Prostate gland (tissue), 2 donors: ENCODE results near the gene RAD51B. TPM values are rescaled to one million over a fixed set of nuclear protein-coding genes. Genes with fewer than 3 reads are reported as not detected.
A peak's percentile ranks its signal among the peaks of the same experiment; 100 is the strongest.

ENCODE experiments used
- DNase-seq: peaks from one replicate; pipeline ENCODE4 v3.0.0-alpha.2; 2019; ENCODE audit warnings: low spot score
- H3K27ac ChIP-seq, 2 donors: fragments of 200-600 bp; sonication (generic); 2 replicates each; pipeline ENCODE4 v1.5.1; 2017 to 2019
- H3K27me3 ChIP-seq: fragments of 200-600 bp; sonication (generic); replicated peaks from 2 replicates; pipeline ENCODE4 v1.5.1; 2019; ENCODE audit not compliant: insufficient read depth
- H3K36me3 ChIP-seq, 2 donors: fragments of 200-600 bp; sonication (generic); 1 replicate in 1 of 2; 2 replicates in 1 of 2; pipeline versions ENCODE4 v1.5.1 to v1.8.1; 2017 to 2019
- H3K4me1 ChIP-seq: fragments of 200-600 bp; sonication (generic); replicated peaks from 2 replicates; pipeline ENCODE4 v1.5.1; 2019
- H3K4me3 ChIP-seq, 2 donors: fragments of 200-600 bp; sonication (generic); 2 replicates each; pipeline ENCODE4 v1.5.1; 2017 to 2019
- H3K9me3 ChIP-seq: fragments of 200-600 bp; sonication (generic); 2 replicates; pipeline ENCODE4 v1.5.1; 2017
- POLR2A ChIP-seq: fragments of 450-650 bp; IDR thresholded peaks from one replicate; pipeline ENCODE4 v1.6.1; 2016; ENCODE audit warnings: antibody characterized with exemption, mild to moderate bottlenecking
- POLR2AphosphoS5 ChIP-seq: sonication (generic); formaldehyde crosslinking; IDR thresholded peaks from one replicate; pipeline ENCODE4 v1.6.1; 2017; ENCODE audit warnings: antibody characterized with exemption
- WGBS: methylation state at CpG from one replicate; pipeline ENCODE4 v1.1.5; 2018; 5-methylcytosine and 5-hydroxymethylcytosine counted together
- intact Hi-C: fragments of 100-400 bp; cut with DNase I; formaldehyde crosslinking; loops from one replicate; pipeline ENCODE4 v1.14.2; 2022
- total RNA-seq, 2 donors: library from RNA; depleted of rRNA; stranded (reverse); fragments of >200 nt; gene quantifications; one replicate each; pipeline ENCODE4 v1.1.0, GENCODE V29; 2016
- TF ChIP-seq, protein P1 (sequence below), 4 experiments: fragments of 200-600 bp in 2 of 4; fragments of 450-650 bp in 2 of 4; sonication (generic) in 2 of 4; IDR thresholded peaks; 1 replicate in 3 of 4; 2 replicates in 1 of 4; pipeline ENCODE4 v1.5.1; 2016 to 2019; ENCODE audit warnings: antibody characterized with exemption in 4 of 4, mild to moderate bottlenecking in 2 of 4, moderate library complexity in 2 of 4

Gene RAD51B
- total RNA-seq, 2 donors from 2014 or later = 14.9 to 35.8 TPM

DNA sequence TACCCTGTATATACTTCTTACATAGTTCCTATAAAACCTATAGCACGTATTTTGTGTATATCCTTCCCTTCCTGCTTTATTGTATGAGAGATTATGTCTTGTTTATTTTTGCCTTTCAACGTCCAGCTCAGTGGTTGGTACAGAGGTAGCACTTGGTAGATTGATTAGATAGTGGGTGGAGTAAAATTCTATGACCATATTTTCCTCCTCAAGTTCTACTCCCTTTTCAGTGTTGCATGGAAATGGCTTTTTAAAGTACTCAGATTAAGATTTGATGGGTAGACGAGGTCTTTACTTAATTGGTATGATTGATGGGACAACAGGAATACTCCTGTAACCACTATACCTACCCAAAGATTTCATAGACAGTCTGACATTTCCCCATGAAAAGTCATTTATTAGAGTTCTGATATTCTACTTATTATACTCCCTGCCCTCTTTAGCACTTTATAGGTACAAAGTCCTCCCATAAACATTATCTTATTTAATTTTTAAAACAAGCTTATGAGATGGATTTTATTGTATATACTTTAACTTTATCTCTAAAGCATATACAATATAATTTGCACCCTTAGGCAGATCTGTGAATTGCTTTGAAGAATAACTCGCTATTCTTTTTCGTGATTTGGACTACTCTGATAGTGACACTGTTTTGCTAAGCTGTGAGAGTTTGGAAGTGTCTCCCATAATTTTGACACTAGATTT is 348.0 kb downstream of the RAD51B start:
- DNase-seq = no peak
- 39% methylated on average over 5 of the region's 5 CpGs for WGBS
- H3K27ac ChIP-seq = peak overlapping the region in 1 of 2 donors; percentile 33
- no peak overlapping the region for H3K4me3 ChIP-seq
- H3K9me3 ChIP-seq = no peaks in the 10 kb centered on the region
- intact Hi-C loops = no loop called here
- H3K27me3 ChIP-seq = no peaks in the 10 kb centered on the region
- peaks cover 2% of the 10 kb centered on the region for H3K4me1 ChIP-seq
- H3K36me3 ChIP-seq = no peaks in the 10 kb centered on the region
- TF ChIP-seq, protein P1, sequence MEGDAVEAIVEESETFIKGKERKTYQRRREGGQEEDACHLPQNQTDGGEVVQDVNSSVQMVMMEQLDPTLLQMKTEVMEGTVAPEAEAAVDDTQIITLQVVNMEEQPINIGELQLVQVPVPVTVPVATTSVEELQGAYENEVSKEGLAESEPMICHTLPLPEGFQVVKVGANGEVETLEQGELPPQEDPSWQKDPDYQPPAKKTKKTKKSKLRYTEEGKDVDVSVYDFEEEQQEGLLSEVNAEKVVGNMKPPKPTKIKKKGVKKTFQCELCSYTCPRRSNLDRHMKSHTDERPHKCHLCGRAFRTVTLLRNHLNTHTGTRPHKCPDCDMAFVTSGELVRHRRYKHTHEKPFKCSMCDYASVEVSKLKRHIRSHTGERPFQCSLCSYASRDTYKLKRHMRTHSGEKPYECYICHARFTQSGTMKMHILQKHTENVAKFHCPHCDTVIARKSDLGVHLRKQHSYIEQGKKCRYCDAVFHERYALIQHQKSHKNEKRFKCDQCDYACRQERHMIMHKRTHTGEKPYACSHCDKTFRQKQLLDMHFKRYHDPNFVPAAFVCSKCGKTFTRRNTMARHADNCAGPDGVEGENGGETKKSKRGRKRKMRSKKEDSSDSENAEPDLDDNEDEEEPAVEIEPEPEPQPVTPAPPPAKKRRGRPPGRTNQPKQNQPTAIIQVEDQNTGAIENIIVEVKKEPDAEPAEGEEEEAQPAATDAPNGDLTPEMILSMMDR (IDR thresholded peaks at IDR 0.05) = no peak
- TF ChIP-seq POLR2A = no peak
- TF ChIP-seq POLR2AphosphoS5 = no peak

DNA sequence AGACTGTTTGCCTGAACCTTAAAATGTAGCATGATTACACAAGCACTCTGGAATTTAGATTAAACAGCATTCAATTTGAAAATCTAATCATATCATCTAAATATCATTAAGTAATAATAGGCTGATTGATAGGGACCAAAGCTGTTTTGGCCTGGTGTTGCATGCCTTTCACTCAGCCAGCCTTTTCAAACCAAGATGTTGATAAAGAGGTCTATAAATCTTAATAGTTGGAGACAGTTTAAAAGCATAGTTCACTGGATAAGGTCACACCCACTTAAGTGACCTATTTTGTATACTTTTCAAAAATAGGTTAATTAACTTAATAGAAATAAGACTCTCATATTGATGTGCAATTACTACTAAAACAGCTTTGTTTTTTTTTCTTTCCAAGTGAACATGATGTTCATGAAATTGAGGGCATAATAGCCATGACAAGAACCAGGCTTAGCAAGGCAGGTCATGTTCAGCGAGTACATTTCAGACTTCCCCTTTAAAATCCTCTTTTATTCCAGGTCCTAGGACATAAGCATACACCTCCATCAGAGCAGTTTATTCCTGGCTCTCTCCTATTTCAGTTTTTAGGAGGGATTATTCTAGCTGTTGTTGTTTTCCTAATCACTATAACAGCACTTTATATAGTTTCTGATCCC is 349.0 kb downstream of the RAD51B start:
- H3K27ac ChIP-seq = peak overlapping the region in 1 of 2 donors; percentile 21
- H3K27me3 ChIP-seq = no peaks in the 10 kb centered on the region
- intact Hi-C loops = no loop called here
- DNase-seq = no peak
- 35% methylated on average over 1 of the region's 1 CpG for WGBS
- H3K9me3 ChIP-seq = no peaks in the 10 kb centered on the region
- TF ChIP-seq, protein P1 (IDR thresholded peaks at IDR 0.05) = no peak
- no peak for TF ChIP-seq POLR2AphosphoS5
- no peak for TF ChIP-seq POLR2A
- H3K4me1 ChIP-seq = peaks cover 8% of the 10 kb centered on the region
- H3K36me3 ChIP-seq = no peaks in the 10 kb centered on the region
- H3K4me3 ChIP-seq = no peak overlapping the region

DNA sequence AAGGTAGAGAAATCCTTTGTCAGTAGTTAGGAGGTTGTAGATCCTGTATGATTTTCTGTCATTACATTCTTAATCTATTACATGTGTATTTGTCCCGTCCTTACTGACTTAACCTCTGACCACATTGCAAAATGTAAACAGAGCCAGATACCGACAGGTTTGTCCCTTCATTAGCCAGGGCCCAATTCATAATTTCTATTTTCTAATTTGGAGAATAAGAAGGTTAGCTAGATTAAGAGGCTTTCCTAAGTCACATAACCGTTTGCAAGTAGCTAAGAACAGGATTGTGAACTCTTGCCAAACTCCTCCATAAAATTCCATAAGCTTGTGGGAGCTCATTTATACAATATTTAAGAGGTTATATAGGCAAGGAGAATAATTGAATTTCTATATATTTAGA is 352.6 kb downstream of the RAD51B start:
- intact Hi-C loops = no loop called here
- Histone ChIP-seq H3K27me3 (no peaks in the 10 kb centered on the region), H3K27ac (peak overlapping the region; percentile 57 to 59), H3K4me1 (peaks cover 8% of the 10 kb centered on the region), H3K4me3 (no peak overlapping the region), H3K36me3 (no peaks in the 10 kb centered on the region), H3K9me3 (no peaks in the 10 kb centered on the region)
- no peak for DNase-seq
- WGBS = 34% methylated on average over 3 of the region's 3 CpGs
- TF ChIP-seq, protein P1 (IDR thresholded peaks at IDR 0.05) = no peak
- no peak for TF ChIP-seq POLR2A
- TF ChIP-seq POLR2AphosphoS5 = no peak

DNA sequence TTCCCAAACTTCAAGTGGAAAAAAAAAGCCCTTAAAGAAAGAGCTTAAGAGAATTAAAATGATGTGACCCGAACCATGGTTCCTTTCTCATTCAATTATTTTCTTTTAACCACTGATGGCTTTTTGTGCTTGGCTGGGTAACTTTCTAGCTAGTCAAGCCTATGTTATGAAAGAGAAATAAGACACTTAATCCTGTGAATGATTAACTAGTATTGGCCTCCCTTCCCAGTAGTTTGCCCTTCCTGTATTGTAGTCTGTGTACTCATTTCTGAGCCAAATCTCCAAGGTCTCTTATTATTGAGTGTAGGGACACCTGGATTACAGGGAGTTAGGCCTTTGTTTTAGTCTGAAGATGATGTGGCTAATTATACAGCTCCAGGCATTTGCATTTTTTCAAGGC is 353.0 kb downstream of the RAD51B start:
- peak; percentile 32 for DNase-seq
- H3K4me3 ChIP-seq = no peak overlapping the region
- no peaks in the 10 kb centered on the region for H3K9me3 ChIP-seq
- no peaks in the 10 kb centered on the region for H3K27me3 ChIP-seq
- intact Hi-C loops = no loop called here
- peak overlapping the region; percentile 57 to 59 for H3K27ac ChIP-seq
- TF ChIP-seq, protein P1 (IDR thresholded peaks at IDR 0.05) = no peak
- TF ChIP-seq POLR2A (no peak), POLR2AphosphoS5 (peak; percentile 62)
- WGBS = 30% methylated on average over 1 of the region's 1 CpG
- peaks cover 8% of the 10 kb centered on the region for H3K4me1 ChIP-seq
- no peaks in the 10 kb centered on the region for H3K36me3 ChIP-seq
